Stomach smooth muscle (tissue), 2 donors: ENCODE results near the gene FAM193B.

Experiments used
- H3K27ac ChIP-seq: one replicate; pipeline ENCODE4 v1.7.0; 2013; ENCODE audit warnings: mild to moderate bottlenecking, low read length, inconsistent platforms
- H3K27me3 ChIP-seq, 2 donors: one replicate each; pipeline ENCODE4 v1.7.0; 2013; ENCODE audit warnings: low read length in 2 of 2; ENCODE audit not compliant: insufficient read depth in 2 of 2, control insufficient read depth in 1 of 2
- H3K36me3 ChIP-seq, 2 donors: one replicate each; pipeline ENCODE4 v1.7.0; 2013; ENCODE audit warnings: low read length in 2 of 2; ENCODE audit not compliant: control insufficient read depth in 2 of 2, insufficient read depth in 2 of 2
- H3K4me1 ChIP-seq: one replicate; pipeline ENCODE4 v1.7.0; 2013; ENCODE audit warnings: low read length; ENCODE audit not compliant: control insufficient read depth, insufficient read depth
- H3K4me3 ChIP-seq, 2 donors: one replicate each; pipeline ENCODE4 v1.7.0; 2013; ENCODE audit warnings: low read length in 2 of 2
- H3K9ac ChIP-seq, 2 donors: one replicate each; pipeline ENCODE4 v1.7.0; 2013; ENCODE audit warnings: low read length in 2 of 2, mild to moderate bottlenecking in 1 of 2
- H3K9me3 ChIP-seq, 2 donors: one replicate each; pipeline ENCODE4 v1.7.0; 2013; ENCODE audit warnings: low read length in 2 of 2; ENCODE audit not compliant: control insufficient read depth in 2 of 2
- donor health status: healthy.
- donor health status: Pancreatic carcinoma.

Gene FAM193B

GRCh38 chr5:177552839-177553455 is 1.4 kb downstream of the FAM193B start:
- Histone ChIP-seq H3K4me1 (peaks cover 37% of the 10 kb centered on the region), H3K4me3 (peak overlapping the region; percentile 74 to 83), H3K9ac (peak overlapping the region; percentile 60 to 73), H3K27me3 (no peaks in the 10 kb centered on the region), H3K27ac (peak overlapping the region; percentile 49), H3K36me3 (peaks cover 3 to 7% of the 10 kb centered on the region in 2 donors), H3K9me3 (no peaks in the 10 kb centered on the region)

GRCh38 chr5:177550122-177550521 is 4.2 kb downstream of the FAM193B start:
- H3K27ac ChIP-seq = no peak overlapping the region

GRCh38 chr5:177548495-177548894 is 5.9 kb downstream of the FAM193B start:
- no peak overlapping the region for H3K27ac ChIP-seq
- no peak overlapping the region for H3K9ac ChIP-seq
- peaks cover 3 to 7% of the 10 kb centered on the region in 2 donors for H3K36me3 ChIP-seq
- no peak overlapping the region for H3K4me3 ChIP-seq
- H3K27me3 ChIP-seq = no peaks in the 10 kb centered on the region
- no peaks in the 10 kb centered on the region for H3K9me3 ChIP-seq
- H3K4me1 ChIP-seq = peaks cover 40% of the 10 kb centered on the region

More at GRCh38 chr5:177550122-177550521, 4.2 kb downstream of the FAM193B start:
- Histone ChIP-seq H3K27me3 (no peaks in the 10 kb centered on the region), H3K36me3 (peaks cover 3 to 7% of the 10 kb centered on the region in 2 donors), H3K4me1 (peaks cover 49% of the 10 kb centered on the region), H3K9me3 (no peaks in the 10 kb centered on the region), H3K9ac (no peak overlapping the region), H3K4me3 (no peak overlapping the region)

- H3K27ac ChIP-seq = peak overlapping the region; percentile 55
- H3K36me3 ChIP-seq = peaks cover 3 to 7% of the 10 kb centered on the region in 2 donors
- no peak overlapping the region for H3K4me3 ChIP-seq
- H3K9me3 ChIP-seq = no peaks in the 10 kb centered on the region
- H3K4me1 ChIP-seq = peaks cover 33% of the 10 kb centered on the region
- H3K9ac ChIP-seq = no peak overlapping the region
- H3K27me3 ChIP-seq = no peaks in the 10 kb centered on the region
These were observed 6.6 kb downstream of the FAM193B start for GRCh38 chr5:177547736-177548135.

GRCh38 chr5:177546258-177546741 is 8.1 kb downstream of the FAM193B start:
- H3K27ac ChIP-seq = peak overlapping the region; percentile 74
- no peaks in the 10 kb centered on the region for H3K9me3 ChIP-seq
- peak overlapping the region in 1 of 2 donors; percentile 36 for H3K9ac ChIP-seq
- H3K36me3 ChIP-seq = peaks cover 0 to 7% of the 10 kb centered on the region in 2 donors
- no peaks in the 10 kb centered on the region for H3K27me3 ChIP-seq
- peak overlapping the region; percentile 12 to 47 for H3K4me3 ChIP-seq
- H3K4me1 ChIP-seq = peaks cover 28% of the 10 kb centered on the region

- Histone ChIP-seq H3K9ac (no peak overlapping the region), H3K4me1 (peaks cover 28% of the 10 kb centered on the region), H3K36me3 (peaks cover 0 to 6% of the 10 kb centered on the region in 2 donors), H3K9me3 (no peaks in the 10 kb centered on the region), H3K4me3 (peak overlapping the region; percentile 12 to 30), H3K27ac (peak overlapping the region; percentile 74), H3K27me3 (no peaks in the 10 kb centered on the region)
These were observed 8.7 kb downstream of the FAM193B start for GRCh38 chr5:177545487-177546257.

- Histone ChIP-seq H3K27me3 (no peaks in the 10 kb centered on the region), H3K9me3 (no peaks in the 10 kb centered on the region), H3K9ac (no peak overlapping the region), H3K4me3 (no peak overlapping the region), H3K4me1 (peaks cover 37% of the 10 kb centered on the region), H3K27ac (no peak overlapping the region), H3K36me3 (peaks cover 4 to 11% of the 10 kb centered on the region in 2 donors)
These were observed 11.4 kb downstream of the FAM193B start for GRCh38 chr5:177542816-177543465.

GRCh38 chr5:177540438-177540837 is 13.9 kb downstream of the FAM193B start:
- Histone ChIP-seq H3K4me1 (peaks cover 45% of the 10 kb centered on the region), H3K9me3 (no peaks in the 10 kb centered on the region), H3K27me3 (no peaks in the 10 kb centered on the region), H3K4me3 (no peak overlapping the region), H3K9ac (no peak overlapping the region), H3K27ac (no peak overlapping the region), H3K36me3 (peaks cover 12 to 15% of the 10 kb centered on the region in 2 donors)

- Histone ChIP-seq H3K27me3 (no peaks in the 10 kb centered on the region), H3K36me3 (peaks cover 12 to 18% of the 10 kb centered on the region in 2 donors), H3K9ac (no peak overlapping the region), H3K4me3 (no peak overlapping the region), H3K27ac (no peak overlapping the region), H3K9me3 (no peaks in the 10 kb centered on the region), H3K4me1 (peaks cover 45% of the 10 kb centered on the region)
These were observed 15.0 kb downstream of the FAM193B start for GRCh38 chr5:177539411-177539810.

GRCh38 chr5:177538876-177539275 is 15.5 kb downstream of the FAM193B start:
- Histone ChIP-seq H3K36me3 (peaks cover 12 to 20% of the 10 kb centered on the region in 2 donors), H3K4me3 (peak overlapping the region in 1 of 2 donors; percentile 8), H3K27ac (peak overlapping the region; percentile 75), H3K9ac (no peak overlapping the region), H3K4me1 (peaks cover 45% of the 10 kb centered on the region), H3K9me3 (no peaks in the 10 kb centered on the region), H3K27me3 (no peaks in the 10 kb centered on the region)
